OCI-LY1 (cell line): ENCODE data around the gene LIM2.

ENCODE experiments used
- CTCF ChIP-seq: fragments of 200-600 bp; sonication (generic), shearing (Covaris generic); IDR thresholded peaks from 2 replicates; pipeline ENCODE4 v1.5.1; 2017; ENCODE audit warnings: mild to moderate bottlenecking, antibody characterized with exemption, low read length, moderate library complexity, mixed read lengths
- EZH2 ChIP-seq: fragments of 200-600 bp; sonication (generic), shearing (Covaris generic); IDR thresholded peaks from 2 replicates; pipeline ENCODE4 v1.8.0; 2017; ENCODE audit warnings: borderline replicate concordance, mixed run types, mild to moderate bottlenecking, antibody characterized with exemption, low read length, moderate library complexity, mixed read lengths

GRCh38 chr19:51356159-51356801 is 31.5 kb downstream of the LIM2 start:
- TF ChIP-seq CTCF (no peak), EZH2 (no peak)
